Small intestine (tissue), 7 donors: ENCODE measurements around the gene CASD1. TPM values are rescaled to one million over a fixed set of nuclear protein-coding genes. Genes with fewer than 3 reads are reported as not detected.
A peak's percentile ranks its signal among the peaks of the same experiment; 100 is the strongest.

ENCODE experiments used
- DNase-seq, 2 donors: peaks; one replicate each; pipeline versions ENCODE4 v3.0.0 to v3.0.0-alpha.2; 2013
- FAIRE-seq: peaks from 2 replicates; lab custom pipeline; 2012; peaks lifted over from hg19 to GRCh38; lab: Jason Lieb, UNC
- H3K27ac ChIP-seq, 3 donors: one replicate each; pipeline ENCODE4 v1.5.1; 2013; ENCODE audit warnings: low read length in 2 of 3, mild to moderate bottlenecking in 2 of 3, control low read depth in 1 of 3, inconsistent platforms in 1 of 3, low read depth in 1 of 3, moderate library complexity in 1 of 3
- H3K27me3 ChIP-seq, 3 donors: one replicate each; pipeline ENCODE4 v1.6.1; 2013; ENCODE audit warnings: low read length in 3 of 3, inconsistent platforms in 1 of 3; ENCODE audit not compliant: control insufficient read depth in 3 of 3, insufficient read depth in 3 of 3
- H3K36me3 ChIP-seq, 3 donors: one replicate each; pipeline ENCODE4 v1.6.1; 2013; ENCODE audit warnings: low read length in 3 of 3, inconsistent platforms in 1 of 3, low read depth in 1 of 3, mild to moderate bottlenecking in 1 of 3, moderate library complexity in 1 of 3; ENCODE audit not compliant: control insufficient read depth in 3 of 3, insufficient read depth in 2 of 3
- H3K4me1 ChIP-seq, 3 donors: one replicate each; pipeline ENCODE4 v1.6.1; 2013; ENCODE audit warnings: low read length in 2 of 3, inconsistent platforms in 1 of 3, low read depth in 1 of 3, mild to moderate bottlenecking in 1 of 3, moderate library complexity in 1 of 3; ENCODE audit not compliant: control insufficient read depth in 3 of 3, insufficient read depth in 2 of 3
- H3K4me3 ChIP-seq, 3 donors: one replicate each; pipeline ENCODE4 v1.5.1; 2013; ENCODE audit warnings: low read length in 3 of 3, control low read depth in 1 of 3, inconsistent platforms in 1 of 3, low read depth in 1 of 3, mild to moderate bottlenecking in 1 of 3, moderate library complexity in 1 of 3
- H3K9me3 ChIP-seq, 2 donors: one replicate each; pipeline ENCODE4 v1.6.1; 2013; ENCODE audit warnings: low read depth in 1 of 2, low read length in 1 of 2; ENCODE audit not compliant: control insufficient read depth in 2 of 2, insufficient read depth in 1 of 2
- WGBS, 3 donors: extraction: QIAGEN DNeasy Blood & Tissue Kit; methylation state at CpG; one replicate each; pipeline ENCODE4 v1.1.7; 2013; 5-methylcytosine and 5-hydroxymethylcytosine counted together
- polyA plus RNA-seq, 4 donors: library from polyadenylated mRNA; stranded (reverse) in 3 of 4; unstranded in 1 of 4; fragments of 200-250 nt in 3 of 4; fragments of 120-200 nt in 1 of 4; gene quantifications; one replicate each; pipeline versions ENCODE4 v1.2.1 to v1.2.3, GENCODE V29; 2013
- donor health status: healthy with polysubstance abuse.
- donor health status: control.
- donor health status: control.
- donor health status: Bipolar disorder and iron deficiency.
- donor health status: healthy.

The CASD1 gene
- polyA plus RNA-seq, 4 donors, result 2.2 to 21.1 (median 5.8) TPM

DNA sequence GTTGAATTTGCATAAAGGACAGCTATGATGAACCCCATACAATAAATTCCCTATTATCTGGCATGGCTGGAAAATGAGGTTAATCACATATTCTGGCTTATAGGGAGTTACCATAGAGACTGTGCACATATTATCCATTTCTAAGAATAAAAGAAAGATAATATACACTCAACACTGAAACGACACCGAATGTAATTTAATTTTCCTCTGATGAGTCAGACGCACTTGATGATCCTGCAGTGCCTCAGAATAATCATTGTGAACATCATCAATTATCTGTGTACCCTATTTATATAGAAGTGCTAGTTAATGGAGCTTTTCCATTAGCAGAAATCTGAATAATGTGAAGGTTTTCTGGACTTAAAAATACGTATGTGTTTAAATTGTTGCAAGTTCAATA is 86.1 kb downstream of the CASD1 start:
- Histone ChIP-seq H3K36me3 (no peaks in the 10 kb centered on the region), H3K27ac (no peak overlapping the region), H3K9me3 (no peaks in the 10 kb centered on the region), H3K27me3 (no peaks in the 10 kb centered on the region), H3K4me3 (no peak overlapping the region), H3K4me1 (peaks cover 0 to 3% (median 0%) of the 10 kb centered on the region in 3 donors)
- no peak for FAIRE-seq
- WGBS, 3 donors, result 40 to 65% (median 59%) methylated on average over 4 of the region's 4 CpGs
- no peak for DNase-seq

DNA sequence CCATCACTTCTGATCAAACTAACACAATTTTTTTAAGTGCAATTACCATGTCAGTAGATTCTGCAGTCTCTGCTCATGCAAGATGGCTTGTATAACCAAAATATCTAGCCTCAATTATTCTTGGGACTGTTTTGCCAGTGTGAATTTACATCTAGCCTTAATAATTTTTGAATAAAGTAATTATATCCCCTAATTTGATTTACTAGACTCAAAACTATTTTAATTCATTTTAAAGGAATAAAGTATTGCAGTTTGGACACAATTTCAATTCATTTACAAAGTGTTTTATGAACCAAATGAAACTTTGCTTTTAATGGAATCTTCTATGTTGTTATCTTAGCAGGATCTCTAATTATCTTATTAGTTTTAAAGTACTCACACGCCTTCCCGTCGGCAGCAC is 90.7 kb downstream of the CASD1 start:
- H3K4me3 ChIP-seq, result no peak overlapping the region
- H3K9me3 ChIP-seq, result no peaks in the 10 kb centered on the region
- H3K4me1 ChIP-seq, result no peaks in the 10 kb centered on the region
- no peaks in the 10 kb centered on the region for H3K27me3 ChIP-seq
- H3K36me3 ChIP-seq, result no peaks in the 10 kb centered on the region
- 76 to 89% (median 86%) methylated on average over 3 of the region's 3 CpGs for WGBS, 3 donors
- H3K27ac ChIP-seq, result no peak overlapping the region
- DNase-seq (no peak), FAIRE-seq (no peak)

DNA sequence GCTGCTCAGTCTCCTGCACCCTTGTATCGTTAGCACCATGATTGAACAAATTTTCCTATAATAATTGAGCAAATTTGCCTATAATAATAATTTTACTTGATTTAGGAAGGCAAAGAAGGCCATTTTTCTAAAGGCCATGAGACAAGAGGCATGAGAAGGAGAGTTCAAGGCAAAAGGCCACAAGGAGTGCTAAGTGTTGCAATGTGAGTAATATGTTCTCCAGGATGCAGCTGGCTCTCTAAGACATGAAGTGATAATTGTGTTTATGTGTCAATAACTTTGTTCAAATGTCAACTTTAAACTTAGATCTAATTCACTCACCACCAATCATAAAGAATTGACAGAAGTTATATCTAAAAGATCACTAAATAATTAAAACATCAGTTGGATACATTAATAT is 92.6 kb downstream of the CASD1 start:
- no peaks in the 10 kb centered on the region for H3K4me1 ChIP-seq
- H3K4me3 ChIP-seq, result no peak overlapping the region
- WGBS, 3 donors, result 97 to 100% (median 100%) methylated on average over 1 of the region's 1 CpG
- H3K36me3 ChIP-seq, result no peaks in the 10 kb centered on the region
- DNase-seq (no peak), FAIRE-seq (peak; percentile 51)
- H3K27me3 ChIP-seq, result no peaks in the 10 kb centered on the region
- H3K9me3 ChIP-seq, result no peaks in the 10 kb centered on the region
- H3K27ac ChIP-seq, result no peak overlapping the region

DNA sequence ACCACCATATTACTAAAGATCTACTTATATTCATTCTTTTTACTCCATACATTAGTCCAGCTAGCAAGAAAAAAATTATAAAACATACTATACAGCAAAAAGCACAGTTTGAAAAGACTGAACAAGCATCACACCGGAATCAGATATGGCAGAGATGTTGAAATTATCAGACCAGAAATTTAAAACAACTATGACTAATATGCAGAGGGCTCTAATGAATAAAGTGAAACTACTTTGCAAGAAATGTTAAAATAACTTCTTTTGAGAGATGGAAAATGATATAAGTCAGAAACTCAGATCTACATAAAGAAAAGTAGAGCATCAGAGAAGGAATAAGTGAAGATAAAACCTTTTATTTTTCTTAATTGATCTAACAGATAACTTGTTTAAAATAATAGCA is 95.4 kb downstream of the CASD1 start:
- FAIRE-seq (no peak), DNase-seq (no peak)
- Histone ChIP-seq H3K4me3 (no peak overlapping the region), H3K4me1 (no peaks in the 10 kb centered on the region), H3K27ac (no peak overlapping the region), H3K9me3 (no peaks in the 10 kb centered on the region), H3K36me3 (no peaks in the 10 kb centered on the region), H3K27me3 (no peaks in the 10 kb centered on the region)
- WGBS, 3 donors, result 80 to 86% (median 81%) methylated on average over 1 of the region's 1 CpG

Other genes starting within 250 kb of the CASD1 start
- 100 to 1,000 TPM in 1 of 4 donors, 10 to 100 TPM in 2, 1 to 10 TPM in 1; 2.0 to 350 (median 44.2) TPM for gene COL1A2, start 114.9 kb upstream of the CASD1 start, polyA plus RNA-seq
- gene SGCE, start 146.3 kb downstream of the CASD1 start, polyA plus RNA-seq, result 10 to 100 TPM in 2 of 4 donors, 1 to 10 TPM in 1, not detected in 1; 5.9 to 16.8 (median 16.1) TPM